ENCODE data around the gene HADHB. TPM values are rescaled to one million over a fixed set of nuclear protein-coding genes. Genes with fewer than 3 reads are reported as not detected.
"Not testable (repeated sequence)": the region's sequence is repeated elsewhere in the genome, so short reads cannot be mapped to it uniquely, and the experiment has no call there.

The HADHB gene
- total and polyA plus RNA-seq, 10 of the 15 experiments (the other 5 are each of a cell fraction or from before 2014, with no cell fraction given) = 53.7 to 145 (median 85.5) TPM

- FAIRE-seq (no peak), ATAC-seq (no peak), DNase-seq (ENCODE audit: low read depth, low spot score) (no peak)
- TF ChIP-seq MYC (IDR thresholded peaks at IDR 0.05; ENCODE audit: insufficient read depth, insufficient read length, insufficient replicate concordance, low read length, severe bottlenecking) (no peak), POLR2AphosphoS2 (IDR thresholded peaks at IDR 0.05; ENCODE audit: low read depth, low read length) (no peak), ZNF274 (IDR thresholded peaks at IDR 0.05; ENCODE audit: insufficient read depth, insufficient read length) (no peak), MEF2B (IDR thresholded peaks at IDR 0.05; ENCODE audit: partially characterized antibody, poor library complexity, severe bottlenecking) (no peak), RELB (IDR thresholded peaks at IDR 0.05; ENCODE audit: low read depth) (no peak), ZBTB11 (CRISPR knock-in tag; IDR thresholded peaks at IDR 0.05) (no peak), ASH2L (IDR thresholded peaks at IDR 0.05; ENCODE audit: borderline replicate concordance, low read depth) (no peak), GATAD2B (conservative IDR thresholded peaks at IDR 0.05; ENCODE audit: low read depth) (no peak), RELA (IDR thresholded peaks at IDR 0.05; ENCODE audit: borderline replicate concordance, partially characterized antibody) (no peak)
- in situ Hi-C loops (cut with MboI) = no loop called here
- H3K9me3 ChIP-seq (replicated peaks; ENCODE audit: control insufficient read depth, insufficient read depth, low read length) = no peaks in the 10 kb centered on the region
- H3K27me3 ChIP-seq (replicated peaks in 1 of 2; ENCODE audit: control insufficient read depth in 2 of 2, insufficient read depth in 2 of 2, low read length in 1 of 2) = no peaks in the 10 kb centered on the region; a peak in 1 of 4 replicates
- ChIA-PET RAD21 (ENCODE audit: unreplicated experiment) (no interaction called here), SMC1A (ENCODE audit: uncharacterized antibody, unreplicated experiment) (interaction anchor here (0.9 kb wide), 1 partner anchor 16 kb away, joined by 3 read pairs; no protein-coding TSS in a partner anchor), POLR2A (no interaction called here), CTCF (interaction anchor here (0.9 to 1.5 kb wide), 2 partner anchors 8 to 12 kb away, joined by 6 read pairs; no protein-coding TSS in a partner anchor)
- WGBS (ENCODE audit: insufficient coverage, insufficient replicate concordance, low lambda C conversion rate, missing lambda C conversion rate) = 23% methylated on average over 6 of the region's 6 CpGs
- no peaks in the 10 kb centered on the region; the same call in 1 of the 2 replicates for H4K20me1 ChIP-seq (ENCODE audit: control insufficient read depth, insufficient read depth)
- intact Hi-C loops (cut with micrococcal nuclease; ENCODE audit: unreplicated experiment) = no loop called here
- no peak overlapping the region for H3K4me3 ChIP-seq
- H2AFZ ChIP-seq (ENCODE audit: control insufficient read depth, low read depth, low read length) = no peak overlapping the region
- peaks cover 2% of the 10 kb centered on the region; the same call in 1 of the 2 replicates for H3K4me1 ChIP-seq (ENCODE audit: control insufficient read depth, insufficient read depth, low read length)
- H3K27ac ChIP-seq (ENCODE audit: control insufficient read depth, insufficient read depth) = no peak overlapping the region
- no peak overlapping the region for H3K9ac ChIP-seq (ENCODE audit: control insufficient read depth, insufficient read depth, low read length)
- H3K4me2 ChIP-seq (ENCODE audit: control insufficient read depth, insufficient read depth) = no peak overlapping the region
- H3K79me2 ChIP-seq (ENCODE audit: control insufficient read depth, insufficient read depth, low read length) = no peaks in the 10 kb centered on the region
- no peaks in the 10 kb centered on the region for H3K36me3 ChIP-seq (ENCODE audit: control insufficient read depth in 2 of 2, insufficient read depth in 2 of 2, low read length in 1 of 2)
- no TSS peak for BruUV-seq (replicated peaks)
These were observed 74.2 kb downstream of the HADHB start for GRCh38 chr2:26318950-26319349.

- H3K36me3 ChIP-seq (ENCODE audit: control insufficient read depth in 2 of 2, insufficient read depth in 2 of 2, low read length in 1 of 2); H3K9ac ChIP-seq (ENCODE audit: control insufficient read depth, insufficient read depth, low read length); H3K4me3 ChIP-seq; H3K4me1 ChIP-seq (ENCODE audit: control insufficient read depth, insufficient read depth, low read length); in situ Hi-C loops (cut with MboI); BruUV-seq (replicated peaks); H3K27ac ChIP-seq (ENCODE audit: control insufficient read depth, insufficient read depth); DNase-seq (ENCODE audit: low read depth, low spot score); H3K27me3 ChIP-seq (replicated peaks in 1 of 2; ENCODE audit: control insufficient read depth in 2 of 2, insufficient read depth in 2 of 2, low read length in 1 of 2); intact Hi-C loops (cut with micrococcal nuclease; ENCODE audit: unreplicated experiment); RAD21 ChIA-PET (ENCODE audit: unreplicated experiment); ATAC-seq; FAIRE-seq; H2AFZ ChIP-seq (ENCODE audit: control insufficient read depth, low read depth, low read length); H3K9me3 ChIP-seq (replicated peaks; ENCODE audit: control insufficient read depth, insufficient read depth, low read length); POLR2A ChIA-PET; H4K20me1 ChIP-seq (ENCODE audit: control insufficient read depth, insufficient read depth); H3K4me2 ChIP-seq (ENCODE audit: control insufficient read depth, insufficient read depth); H3K79me2 ChIP-seq (ENCODE audit: control insufficient read depth, insufficient read depth, low read length); SMC1A ChIA-PET (ENCODE audit: uncharacterized antibody, unreplicated experiment): not testable (repeated sequence)
- CTCF ChIA-PET = interaction anchor here (1.2 kb wide), 1 partner anchor 236 kb away, joined by 4 read pairs; no protein-coding TSS in a partner anchor
These were observed 79.7 kb downstream of the HADHB start for GRCh38 chr2:26324479-26324878.
